ENCODE data around the gene ADIPOQ.

DNA sequence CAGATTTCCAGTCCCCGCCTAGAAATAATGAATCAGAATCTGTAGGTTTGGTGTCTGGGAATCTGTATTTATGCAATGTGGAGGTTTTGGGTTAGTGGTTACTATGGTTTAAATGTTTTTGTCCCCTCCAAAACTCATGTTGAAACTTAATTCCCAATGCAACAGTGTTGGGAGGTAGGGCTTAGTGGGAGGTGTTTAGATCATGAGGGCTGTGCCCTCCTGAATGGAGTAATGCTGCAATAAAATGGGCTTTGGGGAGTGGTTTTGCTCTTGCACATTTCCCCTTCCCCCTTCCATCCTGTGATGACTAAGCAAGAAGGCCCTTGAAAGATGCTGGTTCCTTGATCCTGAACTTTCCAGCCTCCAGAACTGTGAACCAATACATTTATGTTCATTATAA is 27.1 kb upstream of the ADIPOQ start:
- TF ChIP-seq POLR2A (IDR thresholded peaks at IDR 0.05) (no peak), POLR2AphosphoS5 (IDR thresholded peaks at IDR 0.05) (no peak), EP300 (IDR thresholded peaks at IDR 0.05) (no peak)
- TF ChIP-seq, protein P1, sequence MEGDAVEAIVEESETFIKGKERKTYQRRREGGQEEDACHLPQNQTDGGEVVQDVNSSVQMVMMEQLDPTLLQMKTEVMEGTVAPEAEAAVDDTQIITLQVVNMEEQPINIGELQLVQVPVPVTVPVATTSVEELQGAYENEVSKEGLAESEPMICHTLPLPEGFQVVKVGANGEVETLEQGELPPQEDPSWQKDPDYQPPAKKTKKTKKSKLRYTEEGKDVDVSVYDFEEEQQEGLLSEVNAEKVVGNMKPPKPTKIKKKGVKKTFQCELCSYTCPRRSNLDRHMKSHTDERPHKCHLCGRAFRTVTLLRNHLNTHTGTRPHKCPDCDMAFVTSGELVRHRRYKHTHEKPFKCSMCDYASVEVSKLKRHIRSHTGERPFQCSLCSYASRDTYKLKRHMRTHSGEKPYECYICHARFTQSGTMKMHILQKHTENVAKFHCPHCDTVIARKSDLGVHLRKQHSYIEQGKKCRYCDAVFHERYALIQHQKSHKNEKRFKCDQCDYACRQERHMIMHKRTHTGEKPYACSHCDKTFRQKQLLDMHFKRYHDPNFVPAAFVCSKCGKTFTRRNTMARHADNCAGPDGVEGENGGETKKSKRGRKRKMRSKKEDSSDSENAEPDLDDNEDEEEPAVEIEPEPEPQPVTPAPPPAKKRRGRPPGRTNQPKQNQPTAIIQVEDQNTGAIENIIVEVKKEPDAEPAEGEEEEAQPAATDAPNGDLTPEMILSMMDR (IDR thresholded peaks at IDR 0.05) = no peak
